Common myeloid progenitor, CD34-positive (primary cell): ENCODE data around the gene CFTR.
"Not testable (repeated sequence)": the region's sequence is repeated elsewhere in the genome, so short reads cannot be mapped to it uniquely, and the experiment has no call there.

Experiments
- CTCF ChIA-PET: fragments of 350-600 bp; sonication (Branson Sonifier 250); formaldehyde crosslinking; loops from one replicate; lab custom pipeline; 2021; ENCODE audit warnings: antibody characterized with exemption; lab: Charles Lee
- POLR2A ChIA-PET: fragments of 350-600 bp; sonication (Branson Sonifier 250); formaldehyde crosslinking; loops from one replicate; lab custom pipeline; 2021; ENCODE audit warnings: antibody characterized with exemption; lab: Charles Lee
- DNase-seq, 3 donors: peaks; one replicate each; pipeline versions ENCODE4 v3.0.0 to v3.0.0-alpha.2; 2013
- H3K27ac ChIP-seq, 2 experiments: 1 replicate in 1 of 2; 2 replicates in 1 of 2; pipeline ENCODE4 v1.7.0; 2013; ENCODE audit warnings: inconsistent platforms in 2 of 2, low read length in 2 of 2, mild to moderate bottlenecking in 2 of 2, low read depth in 1 of 2, moderate library complexity in 1 of 2; ENCODE audit not compliant: severe bottlenecking in 2 of 2, insufficient read depth in 1 of 2, poor library complexity in 1 of 2
- H3K27me3 ChIP-seq, 5 experiments: replicated peaks in 2 of 5; 1 replicate in 3 of 5; 2 replicates in 2 of 5; pipeline versions ENCODE4 v1.6.1 to v1.7.0; 2013; ENCODE audit warnings: low read length in 4 of 5, mild to moderate bottlenecking in 2 of 5, moderate library complexity in 2 of 5, inconsistent platforms in 1 of 5; ENCODE audit not compliant: insufficient read depth in 5 of 5, control insufficient read depth in 4 of 5
- H3K36me3 ChIP-seq, 4 experiments: 1 replicate in 2 of 4; 2 replicates in 2 of 4; pipeline versions ENCODE4 v1.6.1 to v1.7.0; 2013; ENCODE audit warnings: low read length in 3 of 4, control low read depth in 1 of 4, mild to moderate bottlenecking in 1 of 4; ENCODE audit not compliant: control insufficient read depth in 4 of 4, insufficient read depth in 4 of 4
- H3K4me1 ChIP-seq, 4 experiments: 1 replicate in 3 of 4; 2 replicates in 1 of 4; pipeline versions ENCODE4 v1.6.1 to v1.7.1; 2013; ENCODE audit warnings: low read length in 3 of 4, mild to moderate bottlenecking in 3 of 4, control low read depth in 1 of 4, inconsistent platforms in 1 of 4, moderate library complexity in 1 of 4; ENCODE audit not compliant: control insufficient read depth in 4 of 4, insufficient read depth in 4 of 4; ENCODE audit errors: control extremely low read depth in 1 of 4
- H3K4me3 ChIP-seq, 7 experiments: 1 replicate in 4 of 7; 2 replicates in 3 of 7; pipeline versions ENCODE4 v1.5.1 to v1.7.0; 2013; ENCODE audit warnings: mild to moderate bottlenecking in 7 of 7, low read length in 6 of 7, moderate library complexity in 6 of 7, inconsistent platforms in 2 of 7, low read depth in 2 of 7, control low read depth in 1 of 7; ENCODE audit not compliant: insufficient read depth in 4 of 7, control insufficient read depth in 1 of 7; ENCODE audit errors: extremely low read depth in 1 of 7
- H3K9me3 ChIP-seq, 5 experiments: 1 replicate in 4 of 5; 2 replicates in 1 of 5; pipeline versions ENCODE4 v1.6.1 to v1.7.1; 2013; ENCODE audit warnings: low read length in 4 of 5, mild to moderate bottlenecking in 2 of 5, inconsistent platforms in 1 of 5, low read depth in 1 of 5, moderate library complexity in 1 of 5; ENCODE audit not compliant: control insufficient read depth in 4 of 5, insufficient read depth in 2 of 5; ENCODE audit errors: control extremely low read depth in 1 of 5
- WGBS: methylation state at CpG from one replicate; pipeline ENCODE4 v1.1.5; 2013; ENCODE audit not compliant: insufficient coverage; 5-methylcytosine and 5-hydroxymethylcytosine counted together

CFTR gene

GRCh38 chr7:117492649-117493048 lies 12.8 kb downstream of the CFTR start:
- peak; percentile 9 to 57 (median 51) for DNase-seq
- no CpG with 5 or more reads among the region's 2 CpGs for WGBS
- ChIA-PET POLR2A (no interaction called here), CTCF (no interaction called here)
- no peaks in the 10 kb centered on the region for H3K9me3 ChIP-seq
- H3K27me3 ChIP-seq, result no peaks in the 10 kb centered on the region
- H3K4me3 ChIP-seq, result no peak overlapping the region
- H3K27ac ChIP-seq, result no peak overlapping the region
- H3K4me1 ChIP-seq, result peaks cover 0 to 14% (median 0%) of the 10 kb centered on the region in 4 experiments
- no peaks in the 10 kb centered on the region for H3K36me3 ChIP-seq

GRCh38 chr7:117493460-117493859 lies 13.6 kb downstream of the CFTR start:
- ChIA-PET POLR2A (no interaction called here), CTCF (interaction anchor here (1.9 kb wide), 1 partner anchor 12 kb away, joined by 6 read pairs; no protein-coding TSS in a partner anchor)
- Histone ChIP-seq H3K9me3 (no peaks in the 10 kb centered on the region), H3K4me1 (peaks cover 0 to 14% (median 0%) of the 10 kb centered on the region in 4 experiments), H3K4me3 (no peak overlapping the region), H3K27me3 (no peaks in the 10 kb centered on the region), H3K36me3 (no peaks in the 10 kb centered on the region), H3K27ac (no peak overlapping the region)
- WGBS, result no CpG with 5 or more reads among the region's 2 CpGs
- peak in 1 of 3 donors; percentile 26 for DNase-seq

- no CpG with 5 or more reads among the region's 1 CpG for WGBS
- peaks cover 0 to 14% (median 0%) of the 10 kb centered on the region in 4 experiments for H3K4me1 ChIP-seq
- DNase-seq, result no peak
- no peak overlapping the region for H3K27ac ChIP-seq
- H3K9me3 ChIP-seq, result no peaks in the 10 kb centered on the region
- no peak overlapping the region for H3K4me3 ChIP-seq
- ChIA-PET CTCF (interaction anchor here (1.9 kb wide), 1 partner anchor 10 kb away, joined by 6 read pairs; no protein-coding TSS in a partner anchor), POLR2A (no interaction called here)
- H3K27me3 ChIP-seq, result no peaks in the 10 kb centered on the region
- H3K36me3 ChIP-seq, result no peaks in the 10 kb centered on the region
Observed at GRCh38 chr7:117495308-117495707, 15.5 kb downstream of the CFTR start.

GRCh38 chr7:117502331-117502730 lies 22.5 kb downstream of the CFTR start:
- Histone ChIP-seq H3K4me3 (no peak overlapping the region), H3K4me1 (no peaks in the 10 kb centered on the region), H3K27me3 (no peaks in the 10 kb centered on the region), H3K27ac (no peak overlapping the region), H3K9me3 (no peaks in the 10 kb centered on the region), H3K36me3 (no peaks in the 10 kb centered on the region)
- DNase-seq, result no peak
- WGBS, result 100% methylated on average over 1 of the region's 3 CpGs
- POLR2A ChIA-PET, result no interaction called here
- CTCF ChIA-PET, result no interaction called here

- Histone ChIP-seq H3K27ac (no peak overlapping the region), H3K9me3 (no peaks in the 10 kb centered on the region), H3K27me3 (no peaks in the 10 kb centered on the region), H3K4me3 (no peak overlapping the region), H3K36me3 (no peaks in the 10 kb centered on the region), H3K4me1 (no peaks in the 10 kb centered on the region)
- ChIA-PET POLR2A (no interaction called here), CTCF (interaction anchor here (1.1 to 2.2 kb wide), 3 partner anchors 8 to 50 kb away, joined by 3 to 6 read pairs (median 3); no protein-coding TSS in a partner anchor)
- 85% methylated on average over 3 of the region's 3 CpGs for WGBS
- no peak for DNase-seq
Observed at GRCh38 chr7:117505238-117505637, 25.4 kb downstream of the CFTR start.

- Histone ChIP-seq H3K27me3 (no peaks in the 10 kb centered on the region), H3K36me3 (no peaks in the 10 kb centered on the region), H3K4me1 (no peaks in the 10 kb centered on the region), H3K9me3 (no peaks in the 10 kb centered on the region), H3K27ac (no peak overlapping the region), H3K4me3 (no peak overlapping the region)
- ChIA-PET CTCF (no interaction called here), POLR2A (no interaction called here)
- no CpG with 5 or more reads among the region's 1 CpG for WGBS
- no peak for DNase-seq
Observed at GRCh38 chr7:117508676-117509075, 28.9 kb downstream of the CFTR start.

- H3K27ac ChIP-seq, DNase-seq, CTCF ChIA-PET, H3K4me3 ChIP-seq, H3K4me1 ChIP-seq, H3K27me3 ChIP-seq, POLR2A ChIA-PET, H3K36me3 ChIP-seq, H3K9me3 ChIP-seq: not testable (repeated sequence)
- WGBS, result no CpG with 5 or more reads among the region's 1 CpG
Observed at GRCh38 chr7:117517194-117517593, 37.4 kb downstream of the CFTR start.
